Activated CD4-positive, alpha-beta T cell treated with anti-CD3 and anti-CD28 coated beads for 4 hours (primary cell): ENCODE data around the gene B4GAT1.
"Not testable (repeated sequence)": the region's sequence is repeated elsewhere in the genome, so short reads cannot be mapped to it uniquely, and the experiment has no call there.

Experiments used
- DNase-seq, 2 donors: peaks; one replicate each; pipeline ENCODE4 v3.0.0-alpha.2; 2020

B4GAT1 gene

GRCh38 chr11:66321606-66322005 is 25.8 kb downstream of the B4GAT1 start:
- DNase-seq = no peak

DNA sequence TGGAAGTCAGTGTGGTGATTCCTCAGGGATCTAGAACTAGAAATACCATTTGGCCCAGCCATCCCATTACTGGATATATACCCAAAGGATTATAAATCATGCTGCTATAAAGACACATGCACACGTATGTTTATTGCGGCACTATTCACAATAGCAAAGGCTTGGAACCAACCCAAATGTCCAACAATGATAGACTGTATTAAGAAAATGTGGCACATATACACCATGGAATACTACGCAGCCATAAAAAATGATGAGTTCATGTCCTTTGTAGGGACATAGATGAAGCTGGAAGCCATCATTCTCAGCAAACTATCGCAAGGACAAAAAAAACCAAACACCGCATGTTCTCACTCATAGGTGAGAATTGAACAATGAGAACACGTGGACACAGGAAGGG is 26.7 kb downstream of the B4GAT1 start:
- not testable (repeated sequence) for DNase-seq

GRCh38 chr11:66320289-66320688 is 27.1 kb downstream of the B4GAT1 start:
- not testable (repeated sequence) for DNase-seq

- no peak for DNase-seq
These were observed 28.8 kb downstream of the B4GAT1 start for GRCh38 chr11:66318600-66318970.

DNA sequence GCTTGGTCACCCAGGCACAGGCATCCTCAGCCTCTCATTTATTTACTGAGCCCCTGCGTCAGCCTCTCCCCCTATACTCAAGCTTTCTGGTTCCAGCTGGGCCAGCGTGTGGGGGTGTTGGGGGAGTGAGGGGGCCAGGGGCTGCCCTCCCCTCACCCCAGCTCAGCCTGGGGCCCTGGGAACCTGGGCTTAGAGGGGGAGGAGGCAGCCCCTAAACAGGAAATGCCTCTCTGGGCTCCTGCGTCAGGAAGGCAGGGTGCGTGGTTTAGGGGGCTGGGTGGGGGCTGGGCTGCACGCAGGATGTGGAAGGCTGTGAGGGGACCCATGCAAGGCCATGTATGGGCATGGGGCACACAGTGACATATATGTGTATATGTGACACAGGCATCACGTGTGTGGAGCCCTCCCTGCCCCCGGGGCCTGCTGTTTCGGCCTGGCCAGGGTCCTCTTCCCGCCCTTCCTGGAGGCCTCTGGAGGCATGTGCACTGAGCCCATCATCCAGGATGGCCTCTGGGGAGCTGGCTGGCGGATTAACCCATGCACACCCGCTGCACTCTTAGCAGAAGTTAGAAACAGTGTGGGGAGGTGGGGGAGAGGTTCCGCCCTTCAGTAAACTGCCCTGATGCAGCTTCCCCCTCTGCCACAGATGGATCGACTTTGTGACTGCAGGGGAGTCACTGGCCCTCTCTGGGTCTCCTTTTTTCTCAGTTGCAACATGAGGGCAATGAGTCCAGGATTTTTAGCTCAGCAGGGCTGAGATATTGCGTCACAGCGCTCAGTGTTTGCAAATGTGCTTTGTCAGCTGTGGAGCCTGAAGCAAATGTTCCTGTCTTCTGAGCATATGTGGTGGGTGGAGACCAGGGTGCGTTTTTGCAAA is 29.5 kb downstream of the B4GAT1 start:
- no peak for DNase-seq

DNA sequence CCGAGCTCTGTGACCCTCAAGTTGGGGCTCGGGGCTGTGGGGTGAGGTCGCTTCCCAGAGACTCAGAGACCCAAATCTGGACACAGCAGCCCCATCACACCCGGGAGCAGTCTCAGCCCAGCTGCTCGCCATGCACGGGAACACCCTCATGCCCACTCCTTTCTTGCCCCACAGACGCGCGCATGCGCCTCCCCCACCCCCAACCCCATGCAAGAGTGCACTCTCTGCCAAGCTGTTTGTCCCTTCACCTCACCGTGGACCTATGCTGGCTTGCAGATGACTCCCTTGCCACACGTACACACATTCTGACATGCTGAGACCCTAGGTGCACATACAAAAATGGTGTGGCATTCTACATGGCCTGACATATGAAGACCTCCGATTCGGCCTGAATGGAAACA is 30.1 kb downstream of the B4GAT1 start:
- no peak for DNase-seq

DNA sequence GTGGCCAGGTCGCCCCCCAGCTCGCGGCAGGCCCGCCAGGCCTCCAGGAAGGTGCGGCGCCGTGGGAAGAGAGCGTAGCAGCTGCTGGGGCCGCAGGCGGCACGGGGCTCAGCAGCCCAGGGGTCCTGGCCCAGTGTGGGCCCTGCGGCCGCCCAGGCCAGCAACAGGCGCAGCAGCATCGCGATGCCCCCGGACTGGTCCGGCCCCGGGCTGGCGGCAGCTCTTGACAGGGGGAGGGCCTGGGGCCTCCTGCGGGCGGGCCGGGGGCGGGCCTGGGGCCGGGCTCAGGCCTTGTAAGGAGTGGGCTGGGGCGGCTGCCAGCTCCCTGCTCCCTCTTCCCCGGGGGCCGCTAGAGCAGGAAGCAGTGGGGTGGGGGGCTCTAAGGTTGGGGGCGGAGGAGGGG is 30.6 kb downstream of the B4GAT1 start, which contains the start of gene CD248:
Gene CD248 (minus strand): TSS at position 196 of the 403 bp plus-strand sequence. CDS start 17 bp downstream, at position 179.
- DNase-seq = no peak

- DNase-seq = no peak
These were observed 31.3 kb downstream of the B4GAT1 start for GRCh38 chr11:66315921-66316811.

DNA sequence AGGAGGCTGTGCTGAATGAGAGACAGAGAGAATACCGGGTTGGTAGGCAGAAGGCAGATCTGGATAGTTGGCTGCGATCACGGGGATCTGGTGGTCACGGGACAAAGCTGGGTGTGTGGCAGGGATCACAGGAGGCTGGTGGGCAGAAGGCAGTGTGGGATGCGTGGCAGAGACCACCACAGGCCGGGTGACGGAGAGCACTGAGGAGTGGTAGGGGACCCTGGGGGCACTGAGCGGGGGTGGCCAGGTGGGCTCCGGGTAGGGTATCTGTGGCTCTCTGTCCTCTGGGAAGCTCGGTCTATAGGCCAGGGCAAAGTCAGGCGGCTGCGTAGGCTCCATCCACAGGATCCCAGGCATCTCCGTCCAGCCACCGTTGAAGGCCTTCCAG is 31.9 kb downstream of the B4GAT1 start:
- no peak for DNase-seq

- DNase-seq = no peak
These were observed 32.6 kb downstream of the B4GAT1 start for GRCh38 chr11:66314561-66315497.

DNA sequence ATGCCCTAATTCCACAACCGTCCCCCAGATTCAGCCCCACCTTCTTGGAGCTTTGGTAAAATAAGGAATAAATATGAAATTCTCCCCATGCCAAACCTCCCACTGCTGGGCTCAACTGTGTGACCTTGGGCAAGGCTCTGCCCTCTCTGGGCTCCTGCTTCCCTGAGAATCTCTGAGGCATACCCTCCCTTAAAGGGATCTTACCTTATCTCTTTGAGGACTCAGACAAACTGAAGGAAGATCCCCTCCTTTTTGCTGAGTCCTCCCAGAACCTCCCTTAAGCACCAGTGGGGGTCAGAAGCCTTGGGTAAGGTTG is 33.3 kb downstream of the B4GAT1 start:
- no peak for DNase-seq

GRCh38 chr11:66313321-66314185 is 33.9 kb downstream of the B4GAT1 start:
- DNase-seq = no peak

GRCh38 chr11:66312549-66313320 is 34.7 kb downstream of the B4GAT1 start:
- DNase-seq = peak; percentile 96 to 97

- DNase-seq = peak; percentile 97 to 98
These were observed 35.4 kb downstream of the B4GAT1 start for GRCh38 chr11:66311965-66312548.

GRCh38 chr11:66311470-66311964 is 35.9 kb downstream of the B4GAT1 start:
- no peak for DNase-seq

GRCh38 chr11:66310803-66311440 is 36.5 kb downstream of the B4GAT1 start:
- not testable (repeated sequence) for DNase-seq

DNA sequence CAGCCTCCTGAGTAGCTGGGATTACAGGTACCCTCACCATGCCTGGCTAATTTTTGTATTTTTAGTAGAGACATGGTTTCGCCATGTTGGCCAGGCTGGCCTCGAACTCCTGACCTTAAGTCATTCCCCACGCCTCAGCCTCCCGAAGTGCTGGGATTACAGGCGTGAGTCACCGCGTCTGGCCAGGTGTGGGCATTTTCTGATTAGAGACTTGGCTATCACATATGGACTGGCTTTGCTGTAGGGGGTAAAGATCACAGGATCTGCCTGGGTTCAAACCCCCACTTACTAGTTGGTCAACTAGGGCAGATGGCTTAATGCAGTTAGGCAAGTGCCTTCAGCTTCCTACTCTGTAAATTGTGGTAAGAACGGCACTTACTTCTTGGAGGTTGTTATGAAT is 37.1 kb downstream of the B4GAT1 start:
- DNase-seq = no peak

- DNase-seq = no peak
These were observed 38.0 kb downstream of the B4GAT1 start for GRCh38 chr11:66309475-66309874.

- no peak for DNase-seq
These were observed 44.8 kb downstream of the B4GAT1 start for GRCh38 chr11:66302656-66303055.

DNA sequence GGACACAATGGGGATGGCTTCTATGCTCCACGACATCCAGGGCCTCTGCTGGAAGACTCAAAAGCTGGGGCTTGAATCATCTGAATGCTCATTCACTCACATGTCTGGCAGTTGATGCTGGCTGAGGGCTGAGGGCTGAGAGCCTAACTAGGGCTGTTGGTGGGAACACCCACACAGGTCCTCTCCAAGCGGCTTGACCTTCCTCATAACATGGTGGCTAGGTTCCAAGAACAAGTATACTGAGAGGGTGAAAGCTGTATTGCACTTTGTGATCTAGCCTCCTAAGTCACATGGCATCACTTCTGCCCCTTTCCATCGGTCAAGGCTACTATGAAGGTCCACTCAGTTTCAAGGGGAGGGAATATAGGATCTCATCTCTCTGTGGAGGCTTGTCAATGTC is 48.2 kb downstream of the B4GAT1 start:
- DNase-seq = no peak
